ENCODE measurements around the gene C19orf47. TPM values are rescaled to one million over a fixed set of nuclear protein-coding genes. Genes with fewer than 3 reads are reported as not detected.

The C19orf47 gene
- total RNA-seq, 1 experiment from 2014 or later: 21.2 TPM

DNA sequence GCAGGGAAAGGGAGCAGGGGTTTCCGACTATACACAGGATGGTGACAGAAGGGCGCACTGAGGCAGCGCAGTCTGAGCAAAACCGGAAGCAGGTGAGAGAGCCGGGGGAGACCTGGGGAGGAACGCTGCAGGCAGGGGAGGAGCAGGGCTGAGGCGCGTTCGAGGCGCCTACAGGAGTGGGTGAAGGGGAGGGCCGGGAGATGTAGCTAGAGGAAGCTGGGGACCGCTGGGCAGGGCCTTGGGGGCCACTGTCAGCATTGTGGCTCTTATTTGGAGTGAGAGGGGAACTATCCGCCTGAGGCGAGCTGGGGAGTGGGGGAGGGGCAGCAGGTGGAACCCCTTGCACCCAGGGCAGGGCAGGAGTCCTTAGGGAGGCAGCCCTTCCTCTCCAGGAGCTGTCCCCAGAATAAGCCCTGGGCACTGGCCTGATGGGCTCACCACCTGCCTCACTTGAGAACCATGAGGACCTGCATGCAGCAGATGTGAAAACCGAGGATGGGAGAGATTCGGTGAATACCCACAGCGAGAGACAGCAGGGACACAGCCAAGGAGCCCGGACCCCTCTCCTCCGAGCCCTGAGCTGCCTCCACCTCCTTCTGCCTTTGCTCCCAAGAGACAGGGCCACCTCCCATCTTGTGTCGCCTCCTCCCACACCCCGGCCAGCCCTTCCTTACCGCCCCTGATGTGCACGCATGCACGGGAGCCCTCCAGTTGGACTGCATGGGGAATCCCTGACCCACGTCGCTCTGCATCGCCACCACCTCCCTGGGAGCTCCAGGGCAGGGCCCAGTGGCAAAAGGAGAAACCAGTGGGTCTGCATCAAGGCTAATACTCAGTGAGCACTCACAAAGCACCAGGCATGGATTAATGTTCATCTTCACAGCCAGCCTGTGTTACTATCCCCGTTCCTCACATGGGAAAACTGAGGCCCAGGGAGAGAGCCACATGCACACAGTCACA is 73.3 kb downstream of the C19orf47 start:
- CTCF ChIA-PET: no interaction called here

DNA sequence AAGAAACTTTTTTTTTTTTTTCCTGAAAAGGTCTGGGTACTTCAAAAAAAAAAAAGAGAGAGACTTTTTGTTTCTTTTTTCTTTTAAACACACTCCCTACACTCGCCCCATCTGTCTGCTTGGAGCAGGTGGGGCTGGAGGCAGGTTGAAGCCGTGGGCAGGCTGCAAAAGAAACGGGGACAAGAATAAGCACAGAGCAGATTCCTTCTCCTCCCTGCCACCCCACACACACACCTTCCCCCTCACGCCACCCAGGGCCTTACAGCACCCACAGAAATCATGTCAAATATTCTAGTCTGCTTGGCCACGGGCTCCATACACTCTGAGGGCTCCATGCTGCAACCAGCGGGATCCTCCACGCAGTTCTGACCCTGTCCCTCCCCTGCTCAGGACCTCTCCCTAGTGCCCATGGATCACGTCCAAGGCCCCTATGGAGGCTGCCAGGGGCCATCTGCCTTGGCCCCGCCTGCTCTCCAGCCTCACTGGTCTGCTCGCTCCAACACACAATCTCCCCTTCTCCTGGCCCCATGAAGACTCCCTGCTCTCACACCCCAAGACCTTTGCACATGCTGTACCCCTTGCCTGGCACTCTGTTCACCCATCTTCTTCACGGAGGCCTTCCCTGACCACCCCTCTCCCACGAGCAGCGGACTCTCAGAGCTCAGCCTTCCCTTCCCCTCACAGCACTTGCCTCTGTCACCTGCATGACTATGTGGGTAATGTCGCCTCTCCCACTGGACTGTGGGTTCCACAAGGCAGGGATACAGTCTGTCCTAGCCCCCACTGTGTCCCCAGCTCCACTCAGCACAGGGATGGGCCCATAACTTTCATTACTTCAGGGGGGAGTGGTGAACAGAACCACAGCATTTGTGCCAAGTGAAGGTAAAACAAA is 74.5 kb downstream of the C19orf47 start:
- CTCF ChIA-PET: no interaction called here

More for the DNA sequence above, 73.3 kb downstream of the C19orf47 start:
- Histone ChIP-seq H3K4me2 (no peak overlapping the region), H2AFZ (no peak overlapping the region), H3K4me1 (replicated peaks; ENCODE audit: insufficient read depth) (no peaks in the 10 kb centered on the region), H3K9me2 (ENCODE audit: insufficient read depth) (no peaks in the 10 kb centered on the region), H3K4me3 (no peak overlapping the region), H3K27me3 (ENCODE audit: insufficient read depth, low read depth) (no peaks in the 10 kb centered on the region), H3K27ac (no peak overlapping the region), H3K36me3 (ENCODE audit: low read depth) (no peaks in the 10 kb centered on the region), H3K9me3 (ENCODE audit: insufficient read depth, low read depth) (no peaks in the 10 kb centered on the region), H3K79me2 (ENCODE audit: low read depth) (peaks cover 66% of the 10 kb centered on the region), H4K20me1 (ENCODE audit: insufficient read depth) (peaks cover 61% of the 10 kb centered on the region), H3F3A (ENCODE audit: insufficient read depth, low read depth) (no peaks in the 10 kb centered on the region)
- no TSS peak for BruUV-seq (replicated peaks)
- DNase-seq: no peak
- POLR2A ChIA-PET (ENCODE audit: unreplicated experiment): no interaction called here
- TF ChIP-seq, protein P1, sequence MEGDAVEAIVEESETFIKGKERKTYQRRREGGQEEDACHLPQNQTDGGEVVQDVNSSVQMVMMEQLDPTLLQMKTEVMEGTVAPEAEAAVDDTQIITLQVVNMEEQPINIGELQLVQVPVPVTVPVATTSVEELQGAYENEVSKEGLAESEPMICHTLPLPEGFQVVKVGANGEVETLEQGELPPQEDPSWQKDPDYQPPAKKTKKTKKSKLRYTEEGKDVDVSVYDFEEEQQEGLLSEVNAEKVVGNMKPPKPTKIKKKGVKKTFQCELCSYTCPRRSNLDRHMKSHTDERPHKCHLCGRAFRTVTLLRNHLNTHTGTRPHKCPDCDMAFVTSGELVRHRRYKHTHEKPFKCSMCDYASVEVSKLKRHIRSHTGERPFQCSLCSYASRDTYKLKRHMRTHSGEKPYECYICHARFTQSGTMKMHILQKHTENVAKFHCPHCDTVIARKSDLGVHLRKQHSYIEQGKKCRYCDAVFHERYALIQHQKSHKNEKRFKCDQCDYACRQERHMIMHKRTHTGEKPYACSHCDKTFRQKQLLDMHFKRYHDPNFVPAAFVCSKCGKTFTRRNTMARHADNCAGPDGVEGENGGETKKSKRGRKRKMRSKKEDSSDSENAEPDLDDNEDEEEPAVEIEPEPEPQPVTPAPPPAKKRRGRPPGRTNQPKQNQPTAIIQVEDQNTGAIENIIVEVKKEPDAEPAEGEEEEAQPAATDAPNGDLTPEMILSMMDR (conservative IDR thresholded peaks at IDR 0.05): no peak
- no peak for TF ChIP-seq EZH2 (IDR thresholded peaks at IDR 0.05; ENCODE audit: low read depth)
- intact Hi-C loops (cut with micrococcal nuclease; ENCODE audit: unreplicated experiment): no loop called here

GRCh38 chr19:40272261-40272660 is 75.9 kb downstream of the C19orf47 start:
- H3K27ac ChIP-seq: no peak overlapping the region
- H3K9me2 ChIP-seq (ENCODE audit: insufficient read depth): no peaks in the 10 kb centered on the region
- CTCF ChIA-PET: no interaction called here
- TF ChIP-seq, protein P1 (conservative IDR thresholded peaks at IDR 0.05): no peak
- TF ChIP-seq EZH2 (IDR thresholded peaks at IDR 0.05; ENCODE audit: low read depth): no peak
- no peaks in the 10 kb centered on the region for H3K27me3 ChIP-seq (ENCODE audit: insufficient read depth, low read depth)
- H3K4me3 ChIP-seq: no peak overlapping the region
- POLR2A ChIA-PET (ENCODE audit: unreplicated experiment): no interaction called here
- no peaks in the 10 kb centered on the region for H3K9me3 ChIP-seq (ENCODE audit: insufficient read depth, low read depth)
- no peaks in the 10 kb centered on the region for H3F3A ChIP-seq (ENCODE audit: insufficient read depth, low read depth)
- peaks cover 66% of the 10 kb centered on the region for H4K20me1 ChIP-seq (ENCODE audit: insufficient read depth)
- BruUV-seq (replicated peaks): no TSS peak
- H3K4me1 ChIP-seq (replicated peaks; ENCODE audit: insufficient read depth): no peaks in the 10 kb centered on the region
- DNase-seq: no peak
- H2AFZ ChIP-seq: no peak overlapping the region
- H3K79me2 ChIP-seq (ENCODE audit: low read depth): peaks cover 53% of the 10 kb centered on the region
- H3K4me2 ChIP-seq: no peak overlapping the region
- intact Hi-C loops (cut with micrococcal nuclease; ENCODE audit: unreplicated experiment): no loop called here
- H3K36me3 ChIP-seq (ENCODE audit: low read depth): no peaks in the 10 kb centered on the region

More for the DNA sequence above, 74.5 kb downstream of the C19orf47 start:
- no peaks in the 10 kb centered on the region for H3K9me2 ChIP-seq (ENCODE audit: insufficient read depth)
- POLR2A ChIA-PET (ENCODE audit: unreplicated experiment): no interaction called here
- peaks cover 64% of the 10 kb centered on the region for H3K79me2 ChIP-seq (ENCODE audit: low read depth)
- H3F3A ChIP-seq (ENCODE audit: insufficient read depth, low read depth): no peaks in the 10 kb centered on the region
- intact Hi-C loops (cut with micrococcal nuclease; ENCODE audit: unreplicated experiment): no loop called here
- H3K27me3 ChIP-seq (ENCODE audit: insufficient read depth, low read depth): no peaks in the 10 kb centered on the region
- H3K4me1 ChIP-seq (replicated peaks; ENCODE audit: insufficient read depth): no peaks in the 10 kb centered on the region
- peaks cover 66% of the 10 kb centered on the region for H4K20me1 ChIP-seq (ENCODE audit: insufficient read depth)
- BruUV-seq (replicated peaks): no TSS peak
- H3K9me3 ChIP-seq (ENCODE audit: insufficient read depth, low read depth): no peaks in the 10 kb centered on the region
- no peak overlapping the region for H3K4me2 ChIP-seq
- H2AFZ ChIP-seq: no peak overlapping the region
- H3K4me3 ChIP-seq: no peak overlapping the region
- TF ChIP-seq EZH2 (IDR thresholded peaks at IDR 0.05; ENCODE audit: low read depth): no peak
- TF ChIP-seq, protein P1 (conservative IDR thresholded peaks at IDR 0.05): no peak
- no peaks in the 10 kb centered on the region for H3K36me3 ChIP-seq (ENCODE audit: low read depth)
- DNase-seq: no peak
- H3K27ac ChIP-seq: no peak overlapping the region

Data from PC-9 (cell line).